NCI-H1417 treated with DMSO at 0.1 percent for 48 hours (cell line): ENCODE data around the gene AGR3.
"Not testable (repeated sequence)": the region's sequence is repeated elsewhere in the genome, so short reads cannot be mapped to it uniquely, and the experiment has no call there.

Experiments
- DNase-seq: peaks from one replicate; lab custom pipeline; 2025; lab: John Stamatoyannopoulos, UW

AGR3 gene

GRCh38 chr7:16891338-16891737 lies 9.6 kb upstream of the AGR3 start:
- DNase-seq: peak; percentile 61

GRCh38 chr7:16889851-16890415 lies 8.2 kb upstream of the AGR3 start:
- DNase-seq: no peak

GRCh38 chr7:16889305-16889704 lies 7.5 kb upstream of the AGR3 start:
- no peak for DNase-seq

GRCh38 chr7:16883918-16884317 lies 2.1 kb upstream of the AGR3 start:
- no peak for DNase-seq

GRCh38 chr7:16880554-16880953 lies 1.2 kb downstream of the AGR3 start:
- DNase-seq: no peak

GRCh38 chr7:16879181-16879580 lies 2.6 kb downstream of the AGR3 start:
- DNase-seq: no peak

- peak; percentile 62 for DNase-seq
These were observed 5.9 kb downstream of the AGR3 start for GRCh38 chr7:16875861-16876260.

GRCh38 chr7:16874066-16874465 lies 7.7 kb downstream of the AGR3 start:
- no peak for DNase-seq

- DNase-seq: no peak
These were observed 14.5 kb downstream of the AGR3 start for GRCh38 chr7:16867328-16867727.

- not testable (repeated sequence) for DNase-seq
These were observed 28.6 kb downstream of the AGR3 start for GRCh38 chr7:16853189-16853588.

GRCh38 chr7:16851829-16852228 lies 30.0 kb downstream of the AGR3 start:
- no peak for DNase-seq

GRCh38 chr7:16850614-16851466 lies 30.9 kb downstream of the AGR3 start:
- DNase-seq: no peak

- no peak for DNase-seq
These were observed 32.3 kb downstream of the AGR3 start for GRCh38 chr7:16849296-16850148.

GRCh38 chr7:16847381-16847860 lies 34.4 kb downstream of the AGR3 start:
- peak; percentile 8 for DNase-seq

GRCh38 chr7:16846601-16847165 lies 35.1 kb downstream of the AGR3 start:
- no peak for DNase-seq

- DNase-seq: no peak
These were observed 36.0 kb downstream of the AGR3 start for GRCh38 chr7:16845746-16846145.

- DNase-seq: no peak
These were observed 40.1 kb downstream of the AGR3 start for GRCh38 chr7:16841681-16842080.

GRCh38 chr7:16840094-16840493 lies 41.7 kb downstream of the AGR3 start:
- DNase-seq: no peak

GRCh38 chr7:16839646-16840045 lies 42.1 kb downstream of the AGR3 start:
- DNase-seq: no peak

GRCh38 chr7:16838891-16839290 lies 42.9 kb downstream of the AGR3 start:
- no peak for DNase-seq

- no peak for DNase-seq
These were observed 43.4 kb downstream of the AGR3 start for GRCh38 chr7:16838386-16838785.

GRCh38 chr7:16836481-16836880 lies 45.3 kb downstream of the AGR3 start:
- DNase-seq: no peak
